CD4-positive, alpha-beta T cell treated with Interleukin-15 for 4 hours (primary cell): Measurements from ENCODE around the gene POLD1.
"Not testable (repeated sequence)": the region's sequence is repeated elsewhere in the genome, so short reads cannot be mapped to it uniquely, and the experiment has no call there.

Source experiments
- DNase-seq: peaks from one replicate; pipeline ENCODE4 v3.0.0-alpha.2; 2020; ENCODE audit warnings: low spot score

The POLD1 gene

DNA sequence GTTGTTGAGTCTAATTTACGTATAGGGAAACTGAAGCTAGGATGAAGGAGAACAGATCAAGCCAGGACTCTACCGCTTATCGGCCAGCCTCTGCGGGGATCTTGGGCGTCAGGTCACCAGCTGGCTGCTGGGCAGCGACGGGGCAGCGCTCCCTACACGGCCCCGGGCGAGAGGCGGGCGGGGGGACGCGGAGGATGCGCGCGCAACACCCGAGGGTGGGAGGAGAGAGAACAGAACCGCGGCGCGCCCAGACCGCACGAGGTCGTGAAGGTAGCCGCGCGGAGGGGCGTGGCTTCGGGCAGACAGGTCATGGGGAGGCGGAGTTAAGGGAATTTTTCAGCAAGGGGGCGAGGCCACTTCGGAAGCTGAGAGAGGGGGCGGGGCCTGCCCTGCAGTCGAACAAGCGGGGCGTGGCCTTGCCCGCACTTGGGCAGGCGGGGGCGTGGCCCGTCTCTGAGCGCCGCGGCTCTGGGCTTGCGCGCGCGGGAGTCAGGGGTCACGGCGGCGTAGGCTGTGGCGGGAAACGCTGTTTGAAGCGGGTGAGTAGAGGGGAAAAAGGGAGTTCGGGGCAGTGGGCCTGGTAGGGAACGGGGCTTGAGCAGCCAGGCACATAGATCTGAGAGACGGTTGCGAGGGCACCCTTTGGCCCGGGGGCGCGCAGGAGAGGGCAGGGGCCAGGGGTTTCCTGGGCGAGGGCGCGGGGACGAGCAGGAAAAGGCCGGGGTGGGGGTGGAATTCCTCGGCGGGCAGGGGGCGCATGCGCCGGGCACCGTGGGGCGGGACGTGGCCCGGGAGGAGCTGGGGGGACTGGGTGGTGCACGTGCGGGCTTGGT, at the start of gene POLD1:
Gene POLD1 (plus strand): TSS at position 496 of the 833 bp plus-strand sequence. CDS start 14,505 bp downstream, outside the sequence.
- DNase-seq, result peak; percentile 99

DNA sequence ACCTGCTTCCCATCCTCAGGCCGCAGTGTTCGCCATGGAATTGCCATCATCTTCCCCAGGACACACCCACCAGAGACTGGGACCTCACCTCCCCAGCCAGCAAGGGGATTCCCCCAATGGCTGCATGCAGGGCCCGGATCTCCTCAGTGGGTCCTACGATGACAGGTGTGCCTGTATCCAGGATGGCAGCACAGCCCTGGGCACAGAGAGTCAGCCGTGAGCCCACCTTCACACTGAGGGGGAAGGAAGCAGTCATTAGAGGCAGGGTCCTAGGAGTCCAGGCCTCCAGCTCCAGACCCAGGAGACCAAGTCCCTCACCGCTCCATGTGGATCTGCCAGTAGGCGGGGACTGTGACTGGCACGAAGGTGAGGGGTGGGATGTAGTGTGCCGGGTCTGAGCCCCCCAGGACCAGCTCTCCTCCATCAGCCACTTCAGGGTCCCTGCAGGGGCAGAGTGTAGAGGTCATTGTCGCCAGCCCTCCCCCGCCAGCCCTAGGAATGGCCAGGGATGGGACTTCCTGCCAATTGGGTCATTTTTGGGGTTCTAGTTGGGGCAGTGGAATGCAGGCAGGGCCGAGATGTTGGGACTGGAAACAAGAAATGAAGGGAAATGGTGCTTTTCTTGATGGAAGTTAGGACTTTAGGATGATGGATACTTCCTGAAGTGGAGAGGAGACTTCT, 49.3 kb upstream of the POLD1 start:
- no peak for DNase-seq

- not testable (repeated sequence) for DNase-seq
Measured at GRCh38 chr19:50337031-50337430, 47.1 kb upstream of the POLD1 start.

DNA sequence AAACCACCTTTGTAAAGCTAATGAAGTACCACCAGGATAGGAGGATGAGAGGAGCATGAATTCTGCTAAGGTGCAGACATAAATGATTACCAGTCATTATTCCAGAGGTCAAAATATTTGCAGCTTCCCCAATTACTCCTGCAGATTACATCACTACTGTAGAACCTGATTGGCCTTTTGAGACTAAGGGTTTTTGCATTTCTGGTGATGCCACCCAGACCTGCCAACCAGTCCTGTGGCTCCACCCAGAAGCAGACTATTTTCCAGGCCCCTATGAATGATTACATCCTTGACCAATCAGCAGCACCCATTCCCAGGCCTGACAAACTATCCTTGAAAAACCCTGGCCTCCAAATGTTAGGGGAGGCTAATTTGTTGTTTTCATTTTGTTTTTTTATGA, 43.8 kb upstream of the POLD1 start:
- DNase-seq, result no peak

DNA sequence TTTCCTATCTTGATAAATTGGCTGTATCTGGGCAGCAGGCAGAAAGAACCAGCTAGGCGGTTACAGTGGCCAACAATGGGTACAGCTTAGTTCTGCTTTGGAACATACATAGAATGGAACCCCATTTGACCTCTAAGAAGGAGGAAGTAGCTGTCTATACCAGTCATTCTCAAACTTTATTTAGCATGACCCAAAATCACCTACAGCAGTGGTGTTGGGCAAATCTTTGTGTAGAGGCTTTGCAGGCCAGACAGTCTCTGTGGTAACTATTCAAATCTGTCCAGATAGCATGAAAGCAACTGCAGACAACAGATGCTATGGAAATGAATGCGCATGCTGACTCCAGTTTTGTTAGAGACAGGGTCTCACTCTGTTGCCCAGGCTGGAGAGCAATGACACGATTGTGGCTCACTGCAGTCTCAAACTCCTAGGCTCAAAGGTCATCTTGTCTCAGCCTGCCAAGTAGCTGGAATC, 43.0 kb upstream of the POLD1 start:
- DNase-seq, result no peak

GRCh38 chr19:50344661-50345318, 39.4 kb upstream of the POLD1 start:
- DNase-seq, result no peak

- not testable (repeated sequence) for DNase-seq
Measured at GRCh38 chr19:50347089-50347581, 37.0 kb upstream of the POLD1 start.

- DNase-seq, result no peak
Measured at GRCh38 chr19:50349277-50350057, 34.7 kb upstream of the POLD1 start.

- DNase-seq, result no peak
Measured at GRCh38 chr19:50352242-50352641, 31.9 kb upstream of the POLD1 start.

DNA sequence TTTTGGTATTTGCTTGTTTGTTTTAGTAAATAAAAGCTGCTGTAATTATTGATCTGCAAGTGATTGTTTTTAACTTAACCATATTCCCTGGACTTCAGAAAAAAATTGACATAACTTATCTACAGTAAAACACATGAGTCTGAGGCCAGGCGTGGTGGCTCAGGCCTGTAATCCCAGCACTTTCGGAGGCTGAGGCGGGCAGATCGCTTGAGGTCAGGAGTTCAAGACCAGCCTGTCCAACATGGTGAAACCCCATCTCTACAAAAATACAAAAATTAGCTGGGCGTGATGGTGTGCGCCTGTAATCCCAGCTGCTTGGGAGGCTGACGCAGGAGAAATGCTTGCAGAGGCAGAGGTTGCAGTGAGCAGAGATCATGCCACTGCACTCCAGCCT, 30.7 kb upstream of the POLD1 start:
- not testable (repeated sequence) for DNase-seq

DNA sequence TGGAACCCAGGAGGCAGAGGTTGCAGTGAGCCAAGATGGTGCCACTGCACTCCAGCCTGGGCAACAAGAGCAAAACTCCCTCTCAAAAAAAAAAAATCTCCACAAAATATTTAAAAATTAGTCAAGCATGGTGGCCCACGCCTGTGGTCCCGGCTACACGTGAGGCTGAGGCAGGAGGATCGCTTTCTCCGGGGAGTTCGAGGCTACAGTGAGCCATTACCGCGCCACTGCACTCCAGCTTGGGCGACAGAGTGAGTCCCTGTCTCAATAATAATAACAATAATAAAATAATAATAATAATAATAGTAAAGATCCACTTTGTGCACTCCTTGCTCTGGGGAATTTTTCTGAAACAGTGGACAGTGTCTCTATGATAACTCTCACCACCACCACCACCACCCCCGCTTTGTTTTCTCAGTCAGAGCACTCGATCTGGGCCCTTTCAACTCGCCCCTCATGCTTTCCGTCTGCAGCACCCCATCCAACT, 27.4 kb upstream of the POLD1 start:
- no peak for DNase-seq

GRCh38 chr19:50357178-50358100, 26.7 kb upstream of the POLD1 start:
- peak; percentile 89 for DNase-seq

GRCh38 chr19:50358483-50359327, 25.4 kb upstream of the POLD1 start:
- DNase-seq, result peak; percentile 82

DNA sequence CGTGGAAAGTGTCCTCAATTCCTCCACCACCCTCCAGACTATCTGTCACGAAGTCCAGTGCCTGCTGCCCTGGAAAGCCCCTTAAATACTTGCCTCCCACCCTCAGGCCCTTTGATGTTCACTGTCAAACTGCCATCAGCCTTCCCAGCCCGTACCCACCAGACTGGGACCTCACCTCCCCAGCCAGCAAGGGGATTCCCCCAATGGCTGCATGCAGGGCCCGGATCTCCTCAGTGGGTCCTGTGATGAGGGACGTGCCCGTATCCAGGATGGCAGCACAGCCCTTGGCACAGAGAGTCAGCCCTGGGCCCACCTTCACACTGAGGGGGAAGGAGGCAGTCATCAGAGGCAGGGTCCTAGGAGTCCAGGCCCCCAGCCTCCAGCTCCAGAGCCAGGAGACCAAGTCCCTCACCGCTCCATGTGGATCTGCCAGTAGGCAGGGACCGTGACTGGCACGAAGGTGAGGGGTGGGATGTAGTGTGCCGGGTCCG, 24.8 kb upstream of the POLD1 start:
- no peak for DNase-seq

DNA sequence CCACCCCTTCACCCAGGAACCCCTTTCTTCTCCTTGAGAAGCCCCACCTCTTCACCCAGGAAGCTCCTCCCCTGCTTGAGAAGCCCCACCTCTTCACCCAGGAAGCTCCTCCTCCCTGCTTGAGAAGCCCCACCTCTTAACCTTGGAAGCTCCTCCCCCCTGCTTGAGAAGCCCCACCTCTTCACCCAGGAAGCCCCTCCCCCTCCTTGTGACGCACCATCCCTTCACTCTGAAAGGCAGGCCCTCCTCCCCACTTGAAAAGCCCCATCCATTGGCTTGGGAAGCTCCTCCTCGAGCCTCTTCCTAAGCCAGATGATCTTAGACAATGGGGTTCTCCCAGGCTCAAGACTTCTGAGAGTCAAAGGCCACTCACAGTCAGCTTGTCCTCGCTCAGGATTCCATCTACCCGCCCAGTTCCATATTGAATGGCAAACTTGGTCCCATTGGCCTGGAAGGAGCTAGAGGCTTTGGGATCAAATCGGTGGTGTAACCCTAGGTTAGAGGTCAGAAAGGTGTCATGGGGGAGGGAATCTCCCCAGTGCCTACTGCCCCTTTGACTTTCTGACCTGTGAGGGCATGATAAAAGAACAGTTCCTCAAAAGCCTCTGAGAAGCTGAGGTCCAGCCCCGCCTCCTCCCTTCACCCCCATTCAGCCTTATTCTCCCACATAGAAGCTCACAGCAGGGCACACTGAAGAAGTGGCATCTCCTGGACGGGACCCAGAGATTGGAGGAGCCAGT, 22.7 kb upstream of the POLD1 start:
- DNase-seq, result no peak

DNA sequence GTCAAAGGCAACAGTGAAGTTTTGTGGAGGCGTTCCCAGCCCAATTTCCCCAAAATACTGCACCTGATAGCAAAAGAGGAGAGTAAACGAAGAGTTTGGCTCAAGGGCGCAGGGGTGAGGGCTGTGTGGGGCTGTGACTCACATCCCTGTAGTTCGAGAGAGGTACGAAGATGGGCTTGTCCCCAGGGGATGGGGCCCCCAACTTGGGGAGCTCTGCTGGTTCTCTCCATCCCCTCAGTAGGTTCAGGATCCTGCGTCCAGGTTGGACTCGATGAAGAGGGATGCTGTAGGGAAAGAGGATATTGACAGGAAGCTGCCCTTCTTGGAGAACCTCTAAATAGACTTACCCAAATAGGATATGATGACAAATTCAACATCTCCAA, 22.1 kb upstream of the POLD1 start:
- no peak for DNase-seq

DNA sequence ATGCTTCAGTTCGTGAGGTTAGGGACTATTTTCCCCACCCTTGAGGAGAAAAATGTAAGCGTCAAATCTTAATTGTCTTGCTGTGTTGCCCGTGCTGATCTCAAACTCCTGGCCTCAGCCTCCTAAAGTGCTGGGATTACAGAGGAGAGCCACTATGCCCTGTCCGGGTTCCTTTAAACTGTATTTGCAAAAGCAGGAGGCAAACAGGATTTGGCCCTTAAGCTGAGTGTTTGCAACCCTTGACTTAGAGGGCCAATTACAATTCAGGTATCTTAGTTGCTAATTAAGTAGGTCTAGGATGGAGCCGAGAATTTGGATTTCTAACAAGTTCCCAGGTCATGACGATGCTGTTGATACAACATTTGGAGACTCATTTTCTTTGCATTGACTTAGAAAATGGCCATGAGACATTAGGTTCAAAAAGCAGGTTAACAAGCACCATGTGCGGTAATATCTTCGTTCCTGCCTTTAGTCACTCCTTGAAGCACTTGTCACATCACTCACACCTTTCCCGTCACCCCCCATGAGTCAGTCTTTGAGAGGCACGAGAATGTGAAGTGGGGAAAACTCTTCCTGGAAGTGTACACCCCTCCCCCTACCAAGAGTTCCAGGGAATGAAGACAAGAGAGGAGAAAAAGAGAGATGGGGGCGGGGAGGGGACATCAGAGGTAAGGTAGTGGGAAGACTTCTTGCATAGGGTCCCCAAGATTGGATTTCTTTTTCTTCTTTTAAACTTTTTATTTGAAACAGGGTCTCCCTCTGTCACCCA, 21.3 kb upstream of the POLD1 start:
- peak; percentile 60 for DNase-seq
